PC-9 (cell line): ENCODE data around the gene ADCY2.

Source experiments
- CTCF ChIP-seq: fragments of 200-600 bp; sonication (generic); conservative IDR thresholded peaks from 2 replicates; pipeline ENCODE4 v1.6.1; 2017; ENCODE audit warnings: mixed run types, antibody characterized with exemption, mild to moderate bottlenecking, moderate library complexity
- EZH2 ChIP-seq: fragments of 200-600 bp; sonication (generic); IDR thresholded peaks from 2 replicates; pipeline ENCODE4 v1.8.0; 2017; ENCODE audit warnings: antibody characterized with exemption, low read depth

- no peak for TF ChIP-seq CTCF
- no peak for TF ChIP-seq EZH2
These were observed 309.3 kb downstream of the ADCY2 start for GRCh38 chr5:7705261-7705660.
